Subcutaneous abdominal adipose tissue (tissue), 5 donors: ENCODE measurements around the gene GOLGA8B.
"Not testable (repeated sequence)": the region's sequence is repeated elsewhere in the genome, so short reads cannot be mapped to it uniquely, and the experiment has no call there.

Experiments
- H3K27ac ChIP-seq: one replicate; pipeline ENCODE4 v1.7.0; 2013; ENCODE audit warnings: low read depth, mild to moderate bottlenecking, inconsistent platforms, low read length, moderate library complexity
- H3K27me3 ChIP-seq, 5 donors: one replicate each; pipeline ENCODE4 v1.7.0; 2013; ENCODE audit warnings: low read length in 5 of 5, inconsistent platforms in 1 of 5; ENCODE audit not compliant: control insufficient read depth in 5 of 5, insufficient read depth in 4 of 5
- H3K36me3 ChIP-seq, 5 donors: one replicate each; pipeline ENCODE4 v1.7.0; 2013; ENCODE audit warnings: low read length in 5 of 5; ENCODE audit not compliant: control insufficient read depth in 5 of 5, insufficient read depth in 5 of 5
- H3K4me1 ChIP-seq, 5 donors: one replicate each; pipeline ENCODE4 v1.7.0; 2013; ENCODE audit warnings: low read length in 5 of 5, mild to moderate bottlenecking in 3 of 5, moderate library complexity in 1 of 5; ENCODE audit not compliant: control insufficient read depth in 5 of 5, insufficient read depth in 5 of 5
- H3K4me3 ChIP-seq, 5 donors: one replicate each; pipeline ENCODE4 v1.7.0; 2013; ENCODE audit warnings: low read length in 5 of 5, low read depth in 1 of 5
- H3K9ac ChIP-seq, 5 donors: one replicate each; pipeline ENCODE4 v1.7.0; 2013; ENCODE audit warnings: low read length in 5 of 5, mild to moderate bottlenecking in 4 of 5, moderate library complexity in 3 of 5
- H3K9me3 ChIP-seq, 5 donors: one replicate each; pipeline ENCODE4 v1.7.0; 2013; ENCODE audit warnings: low read length in 5 of 5; ENCODE audit not compliant: control insufficient read depth in 5 of 5
- donor health status: healthy.
- donor health status: healthy.
- donor health status: healthy.
- donor health status: healthy.
- donor health status: healthy.

Gene GOLGA8B

GRCh38 chr15:34543860-34544649, 39.4 kb downstream of the GOLGA8B start:
- not testable (repeated sequence) for H3K9ac ChIP-seq, H3K27me3 ChIP-seq, H3K4me3 ChIP-seq, H3K9me3 ChIP-seq, H3K36me3 ChIP-seq, H3K4me1 ChIP-seq, H3K27ac ChIP-seq

GRCh38 chr15:34535857-34536256, 47.6 kb downstream of the GOLGA8B start:
- not testable (repeated sequence) for H3K36me3 ChIP-seq, H3K4me3 ChIP-seq, H3K9me3 ChIP-seq, H3K27me3 ChIP-seq, H3K27ac ChIP-seq, H3K4me1 ChIP-seq, H3K9ac ChIP-seq
